ENCODE data around the gene STX12.
"Not testable (repeated sequence)": the region's sequence is repeated elsewhere in the genome, so short reads cannot be mapped to it uniquely, and the experiment has no call there.

Gene STX12

GRCh38 chr1:27775336-27775735 is 2.3 kb downstream of the STX12 start:
- not testable (repeated sequence) for DNase-seq (ENCODE audit: low read depth in 3 of 3)

GRCh38 chr1:27776276-27776675 is 3.3 kb downstream of the STX12 start:
- not testable (repeated sequence) for DNase-seq (ENCODE audit: low read depth in 3 of 3)

- DNase-seq (ENCODE audit: low read depth in 3 of 3): no peak
These were observed 5.0 kb downstream of the STX12 start for GRCh38 chr1:27778056-27778455.

GRCh38 chr1:27779122-27779521 is 6.1 kb downstream of the STX12 start:
- no peak for DNase-seq (ENCODE audit: low read depth in 3 of 3)

GRCh38 chr1:27782950-27783349 is 9.9 kb downstream of the STX12 start:
- no peak for DNase-seq (ENCODE audit: low read depth in 3 of 3)

- no peak for DNase-seq (ENCODE audit: low read depth in 3 of 3)
These were observed 11.7 kb downstream of the STX12 start for GRCh38 chr1:27784700-27785099.

GRCh38 chr1:27785781-27786455 is 12.9 kb downstream of the STX12 start:
- DNase-seq (ENCODE audit: low read depth in 3 of 3): no peak

- DNase-seq (ENCODE audit: low read depth in 3 of 3): no peak
These were observed 14.9 kb downstream of the STX12 start for GRCh38 chr1:27787895-27788294.

- DNase-seq (ENCODE audit: low read depth in 3 of 3): no peak
These were observed 16.6 kb downstream of the STX12 start for GRCh38 chr1:27789540-27790041.

GRCh38 chr1:27790270-27790669 is 17.3 kb downstream of the STX12 start:
- DNase-seq (ENCODE audit: low read depth in 3 of 3): not testable (repeated sequence)

GRCh38 chr1:27795601-27796000 is 22.6 kb downstream of the STX12 start:
- DNase-seq (ENCODE audit: low read depth in 3 of 3): no peak

GRCh38 chr1:27804791-27805190 is 31.8 kb downstream of the STX12 start:
- DNase-seq (ENCODE audit: low read depth in 3 of 3): no peak

- DNase-seq (ENCODE audit: low read depth in 3 of 3): no peak
These were observed 33.7 kb downstream of the STX12 start for GRCh38 chr1:27806758-27807157.

GRCh38 chr1:27807385-27807784 is 34.4 kb downstream of the STX12 start:
- DNase-seq (ENCODE audit: low read depth in 3 of 3): no peak

GRCh38 chr1:27808131-27808530 is 35.1 kb downstream of the STX12 start:
- not testable (repeated sequence) for DNase-seq (ENCODE audit: low read depth in 3 of 3)

GRCh38 chr1:27809883-27810282 is 36.9 kb downstream of the STX12 start:
- no peak for DNase-seq (ENCODE audit: low read depth in 3 of 3)

- DNase-seq (ENCODE audit: low read depth in 3 of 3): no peak
These were observed 38.9 kb downstream of the STX12 start for GRCh38 chr1:27811741-27812500.

GRCh38 chr1:27816921-27817630 is 44.1 kb downstream of the STX12 start:
- DNase-seq (ENCODE audit: low read depth in 3 of 3): no peak

GRCh38 chr1:27821761-27822315 is 48.8 kb downstream of the STX12 start:
- DNase-seq (ENCODE audit: low read depth in 3 of 3): no peak

GRCh38 chr1:27823784-27824183 is 50.8 kb downstream of the STX12 start:
- no peak for DNase-seq (ENCODE audit: low read depth in 3 of 3)

GRCh38 chr1:27824411-27824810 is 51.4 kb downstream of the STX12 start:
- DNase-seq (ENCODE audit: low read depth in 3 of 3): no peak

- DNase-seq (ENCODE audit: low read depth in 3 of 3): not testable (repeated sequence)
These were observed 56.4 kb downstream of the STX12 start for GRCh38 chr1:27829339-27829960.

All from stimulated activated CD4-positive, alpha-beta T cell treated with anti-CD3 and anti-CD28 coated beads, TNF-alpha, amount 100 ng/mL, for 24 hours (primary cell).